GM21576 (cell line): ENCODE data around the gene MLST8.
"Not testable (repeated sequence)": the region's sequence is repeated elsewhere in the genome, so short reads cannot be mapped to it uniquely, and the experiment has no call there.

ENCODE experiments used
- ATAC-seq: cut with Tn5 transposase; IDR thresholded peaks from one replicate; pipeline ENCODE4 v1.9.1; 2021; ENCODE audit warnings: mild to moderate bottlenecking, moderate library complexity; ENCODE audit not compliant: unreplicated experiment

The MLST8 gene

DNA sequence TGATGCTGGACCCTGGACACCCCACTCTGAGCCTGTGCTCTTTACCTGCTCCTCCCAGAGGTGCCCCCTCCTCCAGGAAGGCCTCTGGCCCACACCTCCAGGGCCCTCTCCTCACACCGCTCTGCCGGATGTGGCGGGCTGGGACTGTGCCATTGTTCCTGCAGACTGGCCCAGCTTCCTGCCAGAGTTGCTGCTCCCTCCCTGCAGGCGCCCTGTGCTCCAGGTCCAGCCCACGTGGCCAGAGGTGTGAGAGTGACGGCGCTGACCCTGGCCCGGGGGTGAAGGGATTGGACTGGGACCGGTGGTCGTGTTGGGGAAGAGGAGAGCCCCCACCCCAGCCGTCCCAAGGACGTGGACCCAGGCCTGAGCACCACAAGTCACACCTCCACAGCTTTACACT lies 23.8 kb downstream of the MLST8 start:
- no peak for ATAC-seq

DNA sequence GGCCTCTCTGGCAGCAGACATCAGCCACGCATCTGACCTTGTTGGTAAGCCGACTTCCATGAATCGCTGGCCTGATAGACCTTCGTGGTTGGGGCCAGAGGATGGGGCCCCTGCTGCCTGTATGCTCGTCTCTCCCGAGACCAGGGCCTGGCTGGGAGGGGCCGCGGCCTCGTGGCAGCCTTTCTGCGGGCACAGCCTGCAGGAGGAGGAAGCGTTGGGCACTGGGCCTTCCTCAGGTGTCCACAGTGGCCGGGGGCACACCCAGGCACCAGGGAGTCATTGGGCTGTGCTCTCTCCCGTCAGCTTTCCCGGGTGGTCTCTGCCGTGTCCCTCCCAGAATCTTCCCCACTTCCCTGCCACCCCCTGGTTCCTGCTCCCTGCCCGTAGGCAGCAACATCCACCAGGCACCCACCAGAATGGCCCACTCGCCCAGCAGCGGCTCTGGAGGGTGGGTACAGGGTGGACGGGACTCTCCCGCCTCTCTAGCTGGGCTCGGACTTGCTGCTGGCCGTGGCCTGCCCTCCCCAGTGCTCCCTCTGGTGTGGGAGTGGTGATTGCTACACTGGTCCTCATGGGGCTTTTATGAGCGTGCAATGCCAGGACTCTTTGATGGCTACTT lies 24.5 kb downstream of the MLST8 start:
- no peak for ATAC-seq

DNA sequence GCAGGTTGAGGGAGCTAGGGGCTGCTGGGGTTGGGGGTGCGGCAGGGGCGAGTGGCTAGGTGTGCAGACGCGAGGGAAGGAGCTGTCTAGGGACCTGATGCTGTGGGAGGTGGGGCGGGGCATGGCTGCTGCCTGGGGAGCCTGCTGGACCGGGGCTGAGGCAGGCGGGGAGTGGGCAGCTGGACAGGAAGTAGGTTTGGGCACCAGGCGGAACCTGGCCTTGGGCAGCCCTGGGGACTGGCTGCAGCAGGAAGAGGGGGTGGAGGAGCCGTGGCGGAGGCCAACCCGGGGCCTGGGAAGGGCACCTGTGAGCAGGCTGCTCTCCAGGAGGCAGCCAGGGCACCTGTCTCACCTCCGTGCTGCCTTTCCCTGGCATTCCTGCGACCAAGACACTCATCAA lies 25.1 kb downstream of the MLST8 start:
- no peak for ATAC-seq

DNA sequence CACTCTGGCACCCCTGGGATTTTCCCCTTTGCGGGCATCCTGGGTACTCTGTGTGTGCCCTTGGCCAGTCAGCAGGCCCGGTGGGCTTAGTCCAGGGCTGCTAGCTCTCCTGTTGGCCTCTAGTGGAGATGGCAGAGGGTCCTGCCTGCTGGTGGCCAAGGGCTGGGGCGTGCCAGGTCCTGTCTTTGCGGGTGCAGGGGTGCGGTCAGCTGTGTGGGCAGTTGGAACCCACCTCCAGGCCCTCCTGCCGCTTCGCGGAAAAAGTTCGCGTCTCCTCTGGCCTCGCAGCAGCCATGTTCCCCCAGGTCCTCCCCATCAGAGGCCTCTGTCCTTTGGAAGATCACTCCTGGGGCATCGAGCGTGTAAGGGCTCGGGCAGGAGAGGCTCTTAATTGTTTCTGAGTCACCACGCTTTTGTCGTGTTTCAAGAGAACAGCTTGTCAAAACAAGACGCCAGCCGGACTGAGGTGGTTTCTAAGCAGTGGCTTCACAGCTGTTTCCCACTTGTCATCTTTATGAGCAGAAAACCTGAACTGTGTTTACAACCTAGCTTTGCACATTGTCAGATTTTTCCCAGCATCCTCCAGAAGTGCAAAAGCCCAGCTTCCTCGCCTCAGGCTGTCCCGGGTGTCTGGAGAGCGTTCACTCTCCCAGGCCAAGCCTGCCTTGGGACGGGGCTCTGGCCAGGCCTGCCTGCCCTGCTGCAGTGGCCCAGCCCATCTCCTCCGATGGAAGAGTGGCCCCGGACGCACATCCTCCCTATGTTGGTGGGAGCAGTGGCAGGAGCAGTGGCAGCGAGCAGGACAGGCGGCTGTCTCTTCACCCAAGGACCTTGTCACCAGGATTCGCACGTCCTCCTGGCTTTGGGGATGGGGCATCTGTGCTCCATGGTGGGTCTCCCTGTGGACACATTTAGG lies 26.0 kb downstream of the MLST8 start:
- ATAC-seq = no peak

DNA sequence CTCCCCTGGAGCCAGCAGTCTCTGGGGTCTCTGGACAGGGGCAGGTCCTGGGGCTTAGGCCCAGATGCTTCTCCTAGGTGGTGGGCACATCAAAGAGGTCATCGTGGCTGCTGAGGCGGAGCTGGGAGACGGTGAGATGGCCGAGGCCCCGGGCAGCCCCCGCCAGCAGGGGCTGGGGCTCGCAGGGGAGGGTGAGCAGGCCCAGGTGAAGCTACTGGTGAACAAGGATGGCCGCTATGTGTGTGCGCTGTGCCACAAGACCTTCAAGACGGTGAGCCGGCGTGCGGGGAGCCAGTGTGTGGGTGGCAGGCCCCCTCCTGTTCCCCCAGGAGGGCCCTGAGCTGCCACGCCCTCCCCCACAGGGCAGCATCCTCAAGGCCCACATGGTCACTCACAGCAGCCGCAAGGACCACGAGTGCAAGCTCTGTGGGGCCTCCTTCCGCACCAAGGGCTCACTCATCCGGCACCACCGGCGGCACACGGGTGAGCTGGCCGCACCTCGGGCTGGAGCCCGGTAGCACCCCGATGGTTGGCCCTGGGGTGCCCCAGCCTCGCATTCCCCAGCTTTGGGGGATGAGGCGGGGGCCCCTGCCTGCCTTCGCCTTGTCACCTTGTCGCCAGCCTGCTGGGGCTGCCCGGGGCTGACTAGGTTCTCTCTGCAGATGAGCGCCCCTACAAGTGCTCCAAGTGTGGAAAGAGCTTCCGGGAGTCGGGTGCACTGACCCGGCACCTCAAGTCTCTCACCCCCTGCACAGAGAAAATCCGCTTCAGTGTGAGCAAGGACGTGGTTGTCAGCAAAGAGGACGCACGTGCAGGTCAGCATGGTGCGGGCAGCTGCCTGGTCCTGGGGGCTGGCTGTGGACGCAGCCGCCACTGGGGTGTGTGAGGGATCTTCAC lies 27.1 kb downstream of the MLST8 start:
- no peak for ATAC-seq

DNA sequence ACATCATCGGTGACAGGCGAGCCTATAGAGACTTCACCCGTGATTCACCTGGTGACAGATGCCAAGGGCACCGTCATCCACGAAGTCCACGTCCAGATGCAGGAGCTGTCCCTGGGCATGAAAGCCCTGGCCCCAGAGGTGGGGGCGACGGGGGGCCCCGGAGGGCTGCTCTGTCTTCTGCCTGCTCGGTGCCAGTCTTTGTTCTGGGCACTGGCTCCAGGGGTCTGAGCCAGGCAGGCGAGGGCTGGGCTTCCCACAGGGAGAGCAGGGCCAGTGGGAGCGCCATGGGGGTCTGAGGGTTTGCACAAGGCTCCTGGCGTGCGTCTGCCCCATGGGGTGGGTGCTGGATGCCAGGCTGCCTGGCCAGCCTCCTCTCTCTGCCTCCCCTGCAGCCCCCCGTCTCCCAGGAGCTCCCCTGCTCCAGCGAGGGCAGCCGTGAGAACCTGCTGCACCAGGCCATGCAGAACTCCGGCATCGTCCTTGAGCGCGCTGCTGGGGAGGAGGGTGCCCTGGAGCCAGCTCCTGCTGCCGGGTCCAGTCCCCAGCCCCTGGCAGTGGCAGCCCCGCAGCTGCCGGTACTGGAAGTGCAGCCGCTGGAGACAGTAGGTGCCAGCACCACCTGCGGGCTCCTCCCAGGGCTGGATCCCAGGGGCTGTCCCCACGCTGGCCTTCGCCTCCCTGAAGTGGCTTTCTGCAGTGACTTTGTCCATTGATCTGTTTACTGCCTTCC lies 28.0 kb downstream of the MLST8 start:
- ATAC-seq = no peak

DNA sequence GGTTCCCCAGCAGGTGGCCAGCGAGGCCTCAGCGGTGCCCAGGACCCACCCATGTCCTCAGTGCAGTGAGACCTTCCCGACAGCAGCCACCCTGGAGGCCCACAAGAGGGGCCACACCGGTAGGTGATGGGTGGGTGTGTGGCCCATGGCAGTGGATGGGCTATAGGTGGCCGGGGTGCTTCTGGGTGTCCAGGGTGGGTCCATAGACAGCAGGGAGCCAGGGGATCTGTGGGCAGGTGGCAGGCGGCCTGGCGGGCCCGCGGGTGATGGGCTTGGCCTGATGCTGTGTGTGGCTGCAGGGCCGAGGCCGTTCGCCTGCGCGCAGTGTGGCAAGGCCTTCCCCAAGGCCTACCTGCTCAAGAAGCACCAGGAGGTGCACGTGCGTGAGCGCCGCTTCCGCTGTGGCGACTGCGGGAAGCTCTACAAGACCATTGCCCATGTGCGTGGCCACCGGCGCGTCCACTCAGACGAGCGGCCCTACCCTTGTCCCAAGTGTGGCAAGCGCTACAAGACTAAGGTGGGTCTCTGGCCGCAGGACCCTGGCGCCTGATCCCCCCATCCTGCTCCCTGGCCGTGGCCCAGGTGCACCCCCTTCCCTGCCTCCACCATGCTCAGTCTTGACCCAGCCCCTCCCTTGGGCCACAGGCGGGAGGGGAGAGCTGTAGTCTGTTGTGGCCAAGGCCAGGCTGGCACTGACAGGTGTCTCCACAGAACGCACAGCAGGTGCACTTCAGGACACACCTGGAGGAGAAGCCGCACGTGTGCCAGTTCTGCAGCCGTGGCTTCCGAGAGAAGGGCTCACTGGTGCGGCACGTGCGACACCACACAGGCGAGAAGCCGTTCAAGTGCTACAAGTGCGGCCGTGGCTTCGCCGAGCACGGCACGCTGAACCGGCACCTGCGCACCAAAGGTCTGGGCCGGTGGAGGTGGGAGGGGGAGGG lies 28.9 kb downstream of the MLST8 start:
- ATAC-seq = no peak

DNA sequence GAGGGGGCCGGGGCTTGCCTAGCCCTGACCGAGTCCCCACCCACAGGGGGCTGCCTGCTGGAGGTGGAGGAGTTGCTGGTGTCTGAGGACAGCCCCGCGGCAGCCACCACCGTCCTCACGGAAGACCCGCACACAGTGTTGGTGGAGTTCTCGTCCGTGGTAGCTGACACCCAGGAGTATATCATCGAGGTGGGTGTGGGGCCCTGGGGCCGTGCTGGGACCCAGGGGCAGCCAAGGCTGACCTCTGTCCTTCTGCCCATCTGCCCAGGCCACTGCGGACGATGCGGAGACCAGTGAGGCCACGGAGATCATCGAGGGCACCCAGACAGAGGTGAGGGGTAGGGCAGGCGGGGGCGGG lies 29.5 kb downstream of the MLST8 start:
- ATAC-seq = no peak

DNA sequence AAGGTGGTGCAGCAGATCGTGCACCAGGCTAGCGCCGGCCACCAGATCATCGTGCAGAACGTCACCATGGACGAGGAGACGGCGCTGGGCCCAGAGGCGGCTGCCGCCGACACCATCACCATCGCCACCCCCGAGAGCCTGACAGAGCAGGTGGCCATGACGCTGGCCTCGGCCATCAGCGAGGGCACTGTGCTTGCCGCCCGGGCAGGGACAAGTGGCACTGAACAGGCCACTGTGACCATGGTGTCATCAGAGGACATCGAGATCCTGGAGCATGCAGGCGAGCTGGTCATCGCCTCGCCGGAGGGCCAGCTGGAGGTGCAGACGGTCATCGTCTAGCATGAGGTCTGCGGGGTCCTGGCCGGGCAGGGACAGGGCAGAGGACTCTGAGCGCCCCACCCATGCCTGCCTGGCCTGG lies 30.0 kb downstream of the MLST8 start:
- no peak for ATAC-seq

DNA sequence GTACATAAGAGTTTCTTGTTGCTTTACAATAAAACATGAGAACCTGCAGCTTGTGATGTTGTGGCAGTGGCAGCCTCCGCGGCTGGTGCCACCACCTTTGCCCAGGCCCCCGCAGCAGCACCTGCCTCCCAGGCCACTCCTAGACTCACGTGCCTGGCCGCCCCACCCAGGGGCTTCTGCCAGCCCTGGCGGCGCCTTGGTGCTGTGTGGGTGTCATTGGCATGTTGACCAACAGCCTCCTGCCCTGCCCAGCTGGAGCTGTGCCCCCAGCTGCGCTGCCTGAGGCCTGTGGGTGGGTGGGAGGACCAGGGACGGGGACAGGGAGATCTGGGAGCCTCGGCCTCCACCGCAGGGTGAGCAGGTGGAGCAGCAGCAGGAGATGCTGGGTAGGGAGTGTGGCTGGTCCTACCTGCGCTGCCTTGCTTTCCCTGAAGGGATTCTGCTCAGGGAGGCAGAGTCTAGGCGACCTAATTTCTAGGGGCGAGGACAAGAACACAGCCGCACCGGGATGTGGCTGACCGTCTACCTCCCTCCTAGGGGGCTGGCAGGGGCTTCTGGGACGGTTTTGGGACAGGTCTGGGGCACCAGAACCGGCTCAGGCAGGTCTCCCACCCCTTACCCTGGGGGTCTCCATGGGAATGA lies 30.6 kb downstream of the MLST8 start:
- no peak for ATAC-seq

DNA sequence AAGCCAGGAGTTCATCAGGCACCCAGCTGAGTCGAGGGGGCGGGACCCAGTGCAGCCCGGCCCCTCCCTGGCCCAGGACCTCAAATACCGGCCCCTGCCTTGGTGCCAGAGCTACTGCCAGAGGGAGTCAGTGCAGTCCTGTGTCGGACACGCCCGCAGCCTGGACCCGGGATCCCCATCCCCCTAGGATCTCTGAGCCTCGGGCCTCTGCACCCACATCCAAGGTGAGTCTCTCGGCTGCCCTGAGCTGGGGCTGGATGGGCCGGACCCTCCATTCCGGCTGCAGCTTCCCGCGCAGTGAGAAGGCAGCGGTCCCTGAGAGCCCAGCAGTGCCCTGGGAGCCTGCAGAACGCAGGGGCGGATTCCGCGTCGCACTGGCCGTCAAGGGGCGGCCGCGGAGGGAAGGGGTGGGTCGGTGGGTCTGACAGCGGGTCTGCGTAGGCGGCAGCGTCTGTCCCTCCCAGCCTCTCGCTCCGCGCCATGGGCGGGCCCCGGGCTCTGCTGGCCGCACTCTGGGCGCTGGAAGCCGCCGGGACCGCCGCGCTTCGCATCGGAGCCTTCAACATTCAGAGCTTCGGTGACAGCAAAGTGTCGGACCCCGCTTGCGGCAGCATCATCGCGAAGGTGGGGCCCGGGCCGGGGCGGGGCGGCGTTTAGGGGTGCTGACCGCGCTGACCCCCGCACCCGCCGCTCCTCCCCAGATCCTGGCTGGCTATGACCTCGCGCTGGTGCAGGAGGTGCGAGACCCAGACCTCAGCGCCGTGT lies 31.3 kb downstream of the MLST8 start, which contains the start of gene DNASE1L2:
DNASE1L2 (plus strand) TSS at position 108 of the 765 bp plus-strand sequence; CDS start at position 481, 373 bp downstream.
- ATAC-seq = no peak

DNA sequence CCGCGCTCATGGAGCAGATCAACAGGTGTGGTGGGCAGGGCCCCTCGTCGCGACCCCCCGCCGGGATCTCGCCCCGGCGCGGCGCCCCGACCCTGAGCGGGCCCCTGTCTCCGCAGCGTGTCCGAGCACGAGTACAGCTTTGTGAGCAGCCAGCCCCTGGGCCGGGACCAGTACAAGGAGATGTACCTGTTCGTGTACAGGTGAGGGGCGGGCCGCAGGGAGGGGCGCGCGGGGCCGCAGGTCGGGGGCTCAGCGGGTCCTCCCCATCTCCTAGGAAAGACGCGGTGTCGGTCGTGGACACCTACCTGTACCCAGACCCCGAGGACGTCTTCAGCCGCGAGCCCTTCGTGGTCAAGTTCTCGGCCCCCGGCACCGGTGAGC lies 31.8 kb downstream of the MLST8 start:
- ATAC-seq = no peak

DNA sequence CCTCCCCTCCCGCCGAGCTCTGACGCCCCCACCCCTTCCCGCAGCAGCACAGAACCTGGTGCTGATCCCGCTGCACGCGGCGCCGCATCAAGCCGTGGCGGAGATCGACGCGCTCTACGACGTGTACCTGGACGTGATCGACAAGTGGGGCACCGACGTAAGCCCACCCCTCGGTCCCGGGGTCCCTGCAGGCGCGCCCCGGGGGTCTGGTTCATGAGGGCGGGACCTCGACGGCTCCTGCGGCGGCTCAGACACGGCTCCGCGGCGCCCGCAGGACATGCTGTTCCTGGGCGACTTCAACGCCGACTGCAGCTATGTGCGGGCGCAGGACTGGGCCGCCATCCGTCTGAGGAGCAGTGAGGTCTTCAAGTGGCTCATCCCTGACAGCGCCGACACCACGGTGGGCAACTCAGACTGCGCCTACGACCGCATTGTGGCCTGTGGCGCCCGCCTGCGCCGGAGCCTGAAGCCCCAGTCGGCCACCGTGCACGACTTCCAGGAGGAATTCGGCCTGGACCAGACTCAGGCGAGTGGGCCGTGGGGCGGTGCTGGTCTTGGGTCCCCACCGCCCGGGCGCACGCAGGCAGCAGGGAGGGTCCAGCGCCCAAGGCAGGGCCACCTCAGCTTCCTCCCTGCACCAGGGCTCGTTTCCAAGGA lies 32.4 kb downstream of the MLST8 start:
- no peak for ATAC-seq

DNA sequence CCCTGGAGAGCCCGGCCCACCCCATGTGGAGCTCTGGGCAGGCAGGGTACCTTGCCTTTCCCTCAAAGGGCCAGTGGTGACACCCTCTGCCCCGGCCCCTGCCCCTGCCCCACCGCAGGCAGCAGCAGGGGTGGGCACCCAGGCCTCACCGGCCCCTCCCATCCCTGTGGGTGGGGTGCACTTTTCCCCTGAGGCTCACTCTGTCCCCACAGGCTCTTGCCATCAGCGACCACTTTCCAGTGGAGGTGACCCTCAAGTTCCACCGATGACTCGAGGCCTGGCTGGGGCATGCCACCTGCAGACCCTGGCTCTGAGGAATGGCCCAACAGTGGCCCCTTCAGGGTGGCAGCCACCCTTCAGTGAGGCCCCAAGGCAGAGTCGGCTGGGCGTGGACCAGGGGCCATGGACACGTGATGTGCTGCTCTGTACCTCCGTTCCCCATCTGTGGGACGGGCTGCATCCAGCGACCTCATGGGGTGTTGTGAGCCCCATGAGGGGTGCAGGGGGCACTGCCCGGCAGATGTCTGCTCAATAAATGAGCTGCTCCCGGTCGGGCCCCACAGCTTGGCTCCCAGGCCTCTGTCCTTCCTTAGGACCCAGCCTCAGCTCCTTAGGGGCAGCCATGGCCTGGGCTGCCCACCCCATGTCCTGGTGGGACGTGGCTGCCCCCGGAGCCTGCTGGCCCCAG lies 33.0 kb downstream of the MLST8 start:
- no peak for ATAC-seq

DNA sequence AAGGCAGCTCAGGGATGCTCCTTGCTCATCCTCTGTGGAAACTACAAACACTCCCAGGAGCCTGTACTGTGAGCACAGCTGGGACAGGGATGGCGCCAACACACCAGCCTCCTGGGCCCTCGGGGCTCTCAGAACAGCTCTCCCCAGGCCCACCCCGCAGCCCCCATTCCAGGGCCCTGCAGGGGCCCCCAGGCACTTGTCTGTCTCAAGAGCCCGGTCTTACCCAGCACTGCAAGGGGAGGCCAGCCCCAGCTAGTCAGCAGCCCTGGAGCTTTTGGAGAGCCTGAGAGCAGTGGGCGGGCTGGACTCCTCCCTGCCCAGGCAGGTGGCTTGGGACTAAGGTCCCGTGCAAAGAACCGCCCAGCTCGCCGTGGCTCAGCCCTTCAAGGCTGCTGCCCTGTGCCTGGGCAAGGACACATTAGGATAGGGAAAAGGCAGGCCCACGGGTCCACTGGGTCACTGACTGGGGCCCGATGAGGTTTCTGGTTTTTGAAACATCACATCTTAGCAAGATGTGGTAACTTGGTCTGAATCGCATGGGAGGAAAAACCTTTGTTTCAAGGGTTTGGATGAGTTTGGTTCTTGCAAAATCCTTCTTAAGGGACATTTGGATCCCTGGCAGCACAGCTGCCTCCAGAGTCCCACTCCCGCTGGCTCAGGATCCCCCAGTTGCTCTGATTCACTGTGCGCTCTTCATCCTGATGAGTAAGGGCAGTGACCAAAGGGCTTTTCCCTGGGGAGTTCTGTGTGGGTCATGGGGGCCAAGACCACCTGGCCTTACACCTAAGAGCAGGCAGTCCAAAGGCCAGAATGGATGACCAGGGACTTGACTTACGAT lies 33.8 kb downstream of the MLST8 start:
- no peak for ATAC-seq

DNA sequence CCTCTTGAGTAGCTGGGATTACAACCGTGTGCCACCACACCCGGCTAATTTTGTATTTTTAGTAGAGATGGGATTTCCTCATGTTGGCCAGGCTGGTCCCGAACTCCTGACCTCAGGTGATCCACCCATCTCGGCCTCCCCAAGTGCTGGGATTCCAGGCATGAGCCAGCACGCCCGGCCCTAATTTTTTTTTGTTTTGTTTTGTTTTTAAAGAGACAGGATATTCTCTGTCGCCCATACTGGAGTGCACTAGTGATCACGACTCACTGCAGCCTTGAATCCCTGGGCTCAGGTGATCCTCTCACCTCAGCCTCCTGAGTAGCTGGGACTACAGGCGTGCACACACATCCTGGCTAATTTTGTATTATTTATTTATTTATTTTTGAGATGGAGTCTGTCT lies 35.1 kb downstream of the MLST8 start:
- ATAC-seq = not testable (repeated sequence)
